ENCODE measurements around the gene CSNK1A1.

DNA sequence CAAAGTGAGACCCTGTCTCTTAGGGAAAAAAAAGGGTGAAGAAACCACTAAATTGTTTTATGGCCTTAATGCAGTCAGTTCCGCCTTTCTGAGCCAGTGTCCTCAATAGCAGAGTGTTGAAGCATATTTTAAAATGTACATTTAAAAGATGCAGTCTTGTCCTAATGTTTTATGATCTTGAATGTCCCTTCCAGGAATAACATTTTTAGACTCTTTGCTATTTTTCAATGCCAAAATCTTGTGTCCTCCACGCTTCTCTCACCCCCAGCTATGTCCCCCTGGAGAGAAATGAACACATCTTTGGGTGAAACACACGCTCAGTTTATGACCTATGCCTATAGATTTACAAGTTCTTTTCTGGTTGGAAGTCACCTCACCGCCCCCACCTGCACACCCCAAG lies 69.8 kb downstream of the CSNK1A1 start:
- TF ChIP-seq, protein P1, sequence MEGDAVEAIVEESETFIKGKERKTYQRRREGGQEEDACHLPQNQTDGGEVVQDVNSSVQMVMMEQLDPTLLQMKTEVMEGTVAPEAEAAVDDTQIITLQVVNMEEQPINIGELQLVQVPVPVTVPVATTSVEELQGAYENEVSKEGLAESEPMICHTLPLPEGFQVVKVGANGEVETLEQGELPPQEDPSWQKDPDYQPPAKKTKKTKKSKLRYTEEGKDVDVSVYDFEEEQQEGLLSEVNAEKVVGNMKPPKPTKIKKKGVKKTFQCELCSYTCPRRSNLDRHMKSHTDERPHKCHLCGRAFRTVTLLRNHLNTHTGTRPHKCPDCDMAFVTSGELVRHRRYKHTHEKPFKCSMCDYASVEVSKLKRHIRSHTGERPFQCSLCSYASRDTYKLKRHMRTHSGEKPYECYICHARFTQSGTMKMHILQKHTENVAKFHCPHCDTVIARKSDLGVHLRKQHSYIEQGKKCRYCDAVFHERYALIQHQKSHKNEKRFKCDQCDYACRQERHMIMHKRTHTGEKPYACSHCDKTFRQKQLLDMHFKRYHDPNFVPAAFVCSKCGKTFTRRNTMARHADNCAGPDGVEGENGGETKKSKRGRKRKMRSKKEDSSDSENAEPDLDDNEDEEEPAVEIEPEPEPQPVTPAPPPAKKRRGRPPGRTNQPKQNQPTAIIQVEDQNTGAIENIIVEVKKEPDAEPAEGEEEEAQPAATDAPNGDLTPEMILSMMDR (IDR thresholded peaks at IDR 0.05) = no peak
- no peak for TF ChIP-seq ZFX (IDR thresholded peaks at IDR 0.05; ENCODE audit: borderline replicate concordance)

Data from 22Rv1 (cell line).